HL-60 (cell line): Measurements from ENCODE around the gene CDK6.

ENCODE experiments used
- DNase-seq, 2 experiments: peaks; one replicate each; pipeline ENCODE4 v3.0.0-alpha.2; 2010 to 2020; ENCODE audit warnings: low read depth in 1 of 2, low spot score in 1 of 2
- H3K27ac ChIP-seq: fragments of 250-450 bp; sonication (Bioruptor Pico); replicated peaks from 2 replicates; pipeline ENCODE4 v1.5.1; 2020; ENCODE audit warnings: mild to moderate bottlenecking, moderate library complexity
- H3K27me3 ChIP-seq: fragments of 250-450 bp; sonication (Bioruptor Pico); 2 replicates; pipeline ENCODE4 v1.5.1; 2021; ENCODE audit warnings: mild to moderate bottlenecking, moderate library complexity; ENCODE audit not compliant: insufficient read depth, poor library complexity, severe bottlenecking
- H3K4me3 ChIP-seq: replicated peaks from 2 replicates; pipeline ENCODE4 v1.5.1; 2011; ENCODE audit warnings: mild to moderate bottlenecking, control low read depth, low read length; ENCODE audit not compliant: insufficient read depth
- GABPA ChIP-seq: IDR thresholded peaks from 2 replicates; pipeline ENCODE4 v1.6.1; 2012; ENCODE audit warnings: low read depth
- POLR2AphosphoS5 ChIP-seq: IDR thresholded peaks from 2 replicates; pipeline ENCODE4 v1.6.1; 2012; ENCODE audit warnings: low read depth
- SPI1 ChIP-seq: IDR thresholded peaks from 2 replicates; pipeline ENCODE4 v1.6.1; 2012; ENCODE audit warnings: low read depth, mild to moderate bottlenecking, borderline replicate concordance
- TF ChIP-seq, protein P1 (sequence below): IDR thresholded peaks from one replicate; pipeline ENCODE4 v1.5.1; 2011; ENCODE audit warnings: low read length, control low read depth, inconsistent platforms; ENCODE audit not compliant: insufficient read depth
- TF ChIP-seq, protein P2 (sequence below): IDR thresholded peaks from 2 replicates; pipeline ENCODE4 v1.6.1; 2012; ENCODE audit warnings: low read depth; ENCODE audit not compliant: insufficient replicate concordance

Gene CDK6

DNA sequence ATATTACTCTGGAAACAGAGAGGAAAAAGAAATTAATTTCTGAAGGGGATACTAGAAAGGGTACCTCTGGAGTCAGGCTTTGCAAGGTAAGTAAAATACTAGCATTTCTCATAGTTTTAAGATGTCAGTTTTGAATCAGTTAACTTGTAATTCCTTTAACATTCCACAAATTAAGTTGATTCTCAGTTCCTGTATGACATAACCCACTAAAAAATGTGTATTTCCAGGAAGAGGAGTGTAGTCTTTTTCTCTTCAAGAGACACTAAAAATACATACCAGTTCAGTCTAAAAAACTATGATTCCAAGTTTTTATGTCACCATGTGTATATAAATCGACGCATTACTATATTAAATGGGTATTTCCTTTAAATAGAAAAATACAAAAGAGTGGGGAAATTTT lies 113.2 kb downstream of the CDK6 start:
- Histone ChIP-seq H3K4me3 (no peak overlapping the region), H3K27ac (no peak overlapping the region), H3K27me3 (no peaks in the 10 kb centered on the region)
- DNase-seq = no peak
- TF ChIP-seq GABPA = no peak
- TF ChIP-seq, protein P1, sequence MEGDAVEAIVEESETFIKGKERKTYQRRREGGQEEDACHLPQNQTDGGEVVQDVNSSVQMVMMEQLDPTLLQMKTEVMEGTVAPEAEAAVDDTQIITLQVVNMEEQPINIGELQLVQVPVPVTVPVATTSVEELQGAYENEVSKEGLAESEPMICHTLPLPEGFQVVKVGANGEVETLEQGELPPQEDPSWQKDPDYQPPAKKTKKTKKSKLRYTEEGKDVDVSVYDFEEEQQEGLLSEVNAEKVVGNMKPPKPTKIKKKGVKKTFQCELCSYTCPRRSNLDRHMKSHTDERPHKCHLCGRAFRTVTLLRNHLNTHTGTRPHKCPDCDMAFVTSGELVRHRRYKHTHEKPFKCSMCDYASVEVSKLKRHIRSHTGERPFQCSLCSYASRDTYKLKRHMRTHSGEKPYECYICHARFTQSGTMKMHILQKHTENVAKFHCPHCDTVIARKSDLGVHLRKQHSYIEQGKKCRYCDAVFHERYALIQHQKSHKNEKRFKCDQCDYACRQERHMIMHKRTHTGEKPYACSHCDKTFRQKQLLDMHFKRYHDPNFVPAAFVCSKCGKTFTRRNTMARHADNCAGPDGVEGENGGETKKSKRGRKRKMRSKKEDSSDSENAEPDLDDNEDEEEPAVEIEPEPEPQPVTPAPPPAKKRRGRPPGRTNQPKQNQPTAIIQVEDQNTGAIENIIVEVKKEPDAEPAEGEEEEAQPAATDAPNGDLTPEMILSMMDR = no peak

DNA sequence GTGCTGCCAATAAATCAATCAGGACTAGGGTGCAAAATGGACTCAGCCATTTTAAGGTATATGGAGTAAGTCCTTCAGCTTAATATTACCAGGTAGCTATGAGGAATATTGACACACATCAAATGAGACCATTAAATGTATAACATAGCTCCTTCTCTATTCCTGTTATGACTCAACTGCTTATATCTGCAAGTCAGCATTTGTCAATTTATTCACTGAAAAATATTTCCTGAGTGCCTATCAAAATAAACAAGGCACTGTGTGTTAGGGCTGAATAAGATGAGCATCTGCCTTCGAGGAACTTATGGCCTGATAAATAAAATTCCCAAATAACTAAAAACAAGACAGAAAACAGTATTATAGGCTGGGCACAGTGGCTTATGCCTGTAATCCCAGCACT lies 113.8 kb downstream of the CDK6 start:
- H3K27ac ChIP-seq = no peak overlapping the region
- no peak overlapping the region for H3K4me3 ChIP-seq
- TF ChIP-seq SPI1 (no peak), POLR2AphosphoS5 (no peak)
- no peaks in the 10 kb centered on the region for H3K27me3 ChIP-seq
- DNase-seq = no peak

DNA sequence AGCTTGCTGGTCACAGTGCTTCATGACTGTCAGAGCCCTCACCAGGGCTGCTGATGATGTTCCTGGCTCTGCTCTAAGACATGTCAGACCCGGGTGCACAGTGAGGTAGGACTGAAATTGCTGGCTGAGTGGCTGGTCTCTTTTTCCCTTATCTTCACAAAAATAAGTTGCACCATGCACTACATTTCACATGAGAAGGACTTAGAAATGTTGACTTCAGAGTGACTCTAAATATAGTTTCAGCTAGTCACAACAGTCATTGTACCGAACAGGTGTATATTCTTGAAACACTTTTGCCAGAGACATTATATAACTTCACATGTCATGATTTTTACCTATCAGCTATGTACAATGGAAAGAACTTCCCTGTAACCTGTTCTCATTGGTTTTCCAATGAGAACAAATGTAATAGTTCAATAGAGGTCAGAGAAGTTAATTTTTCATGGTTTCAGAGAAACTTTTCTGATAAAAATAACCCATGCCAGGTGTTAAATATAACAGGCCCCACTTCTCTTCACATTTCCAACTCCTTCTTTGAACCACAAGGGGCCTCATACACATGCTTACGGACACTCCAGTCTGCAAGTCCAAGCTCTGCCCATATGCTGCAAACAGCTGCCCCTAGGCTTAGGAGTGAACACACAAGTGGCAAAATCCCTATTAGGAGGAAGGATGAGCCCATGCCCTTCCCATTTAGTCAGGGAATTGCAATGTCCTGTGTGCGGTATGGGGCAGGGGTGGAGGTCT lies 115.6 kb downstream of the CDK6 start:
- Histone ChIP-seq H3K4me3 (no peak overlapping the region), H3K27me3 (no peaks in the 10 kb centered on the region), H3K27ac (no peak overlapping the region)
- no peak for DNase-seq
- TF ChIP-seq GABPA = no peak
- no peak for TF ChIP-seq POLR2AphosphoS5
- TF ChIP-seq, protein P2, sequence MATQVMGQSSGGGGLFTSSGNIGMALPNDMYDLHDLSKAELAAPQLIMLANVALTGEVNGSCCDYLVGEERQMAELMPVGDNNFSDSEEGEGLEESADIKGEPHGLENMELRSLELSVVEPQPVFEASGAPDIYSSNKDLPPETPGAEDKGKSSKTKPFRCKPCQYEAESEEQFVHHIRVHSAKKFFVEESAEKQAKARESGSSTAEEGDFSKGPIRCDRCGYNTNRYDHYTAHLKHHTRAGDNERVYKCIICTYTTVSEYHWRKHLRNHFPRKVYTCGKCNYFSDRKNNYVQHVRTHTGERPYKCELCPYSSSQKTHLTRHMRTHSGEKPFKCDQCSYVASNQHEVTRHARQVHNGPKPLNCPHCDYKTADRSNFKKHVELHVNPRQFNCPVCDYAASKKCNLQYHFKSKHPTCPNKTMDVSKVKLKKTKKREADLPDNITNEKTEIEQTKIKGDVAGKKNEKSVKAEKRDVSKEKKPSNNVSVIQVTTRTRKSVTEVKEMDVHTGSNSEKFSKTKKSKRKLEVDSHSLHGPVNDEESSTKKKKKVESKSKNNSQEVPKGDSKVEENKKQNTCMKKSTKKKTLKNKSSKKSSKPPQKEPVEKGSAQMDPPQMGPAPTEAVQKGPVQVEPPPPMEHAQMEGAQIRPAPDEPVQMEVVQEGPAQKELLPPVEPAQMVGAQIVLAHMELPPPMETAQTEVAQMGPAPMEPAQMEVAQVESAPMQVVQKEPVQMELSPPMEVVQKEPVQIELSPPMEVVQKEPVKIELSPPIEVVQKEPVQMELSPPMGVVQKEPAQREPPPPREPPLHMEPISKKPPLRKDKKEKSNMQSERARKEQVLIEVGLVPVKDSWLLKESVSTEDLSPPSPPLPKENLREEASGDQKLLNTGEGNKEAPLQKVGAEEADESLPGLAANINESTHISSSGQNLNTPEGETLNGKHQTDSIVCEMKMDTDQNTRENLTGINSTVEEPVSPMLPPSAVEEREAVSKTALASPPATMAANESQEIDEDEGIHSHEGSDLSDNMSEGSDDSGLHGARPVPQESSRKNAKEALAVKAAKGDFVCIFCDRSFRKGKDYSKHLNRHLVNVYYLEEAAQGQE = no peak
- TF ChIP-seq, protein P1 = no peak
- no peak for TF ChIP-seq SPI1

DNA sequence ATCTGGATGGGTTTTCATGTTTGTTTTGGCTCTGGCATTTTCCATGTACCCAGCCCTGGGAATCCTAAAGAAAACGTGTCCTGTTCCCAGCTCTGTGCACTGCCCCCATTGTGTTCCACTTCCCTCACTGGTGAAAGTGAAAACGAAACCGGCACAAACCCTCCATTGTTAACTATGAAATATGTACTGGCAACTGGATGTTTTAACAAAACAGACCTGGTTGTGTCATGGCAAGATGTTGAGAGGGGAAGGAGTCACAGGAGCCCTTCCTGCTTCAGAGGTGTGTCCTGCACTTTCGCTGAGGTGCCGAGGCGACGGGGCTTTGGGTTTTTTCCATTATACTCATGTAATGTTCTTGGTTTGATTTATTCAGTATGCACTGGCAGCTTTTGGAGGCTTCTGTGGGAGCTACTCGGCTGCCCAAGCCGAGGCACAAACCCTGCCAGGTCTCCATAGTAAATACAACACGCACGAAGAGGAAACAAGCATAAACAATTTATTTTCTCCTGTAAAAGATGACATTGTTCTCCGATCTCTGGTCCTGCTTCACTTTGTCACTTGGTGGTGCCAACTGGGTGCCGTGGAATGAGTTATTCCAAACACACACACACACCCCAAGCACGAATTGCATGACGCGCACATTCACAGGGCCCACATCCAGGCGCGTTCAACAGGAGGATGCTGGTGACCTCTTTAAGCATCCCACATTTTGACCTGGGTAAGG lies 118.2 kb downstream of the CDK6 start:
- Histone ChIP-seq H3K27ac (no peak overlapping the region), H3K4me3 (no peak overlapping the region), H3K27me3 (no peaks in the 10 kb centered on the region)
- TF ChIP-seq GABPA = no peak
- no peak for TF ChIP-seq POLR2AphosphoS5
- TF ChIP-seq, protein P1 = no peak
- TF ChIP-seq, protein P2 = no peak
- no peak for TF ChIP-seq SPI1
- DNase-seq = no peak
